HCT116 (cell line): Measurements from ENCODE around the gene MAP3K20. TPM values are rescaled to one million over a fixed set of nuclear protein-coding genes. Genes with fewer than 3 reads are reported as not detected.

Experiments used
- ATAC-seq: fragments of 200-7000 bp; cut with Tn5 transposase; 2 replicates; pipeline ENCODE4 v1.9.1; 2020; ENCODE audit warnings: mild to moderate bottlenecking, moderate library complexity
- BruUV-seq: library from RNA; stranded (reverse); fragments of 400-500 nt; replicated peaks from 2 replicates; lab custom pipeline; 2021; lab: Mats Ljungman, UMichigan
- CTCF ChIA-PET: fragments of 300-600 bp; sonication (Branson Sonifier 250); formaldehyde crosslinking; loops from one replicate; lab custom pipeline; 2021; ENCODE audit warnings: antibody characterized with exemption; lab: Charles Lee
- POLR2A ChIA-PET: fragments of 300-600, 350-600 bp; sonication (Branson Sonifier 250); formaldehyde crosslinking; loops from one replicate; lab custom pipeline; 2021; ENCODE audit warnings: antibody characterized with exemption; lab: Charles Lee
- RAD21 ChIA-PET, 2 experiments: fragments of 300-600 bp; sonication (Branson Sonifier 250); formaldehyde crosslinking; loops; one replicate each; lab custom pipeline; 2023; ENCODE audit warnings: low total read pairs in 2 of 2; ENCODE audit not compliant: uncharacterized antibody in 2 of 2, unreplicated experiment in 2 of 2, low non-redundant PET in 1 of 2; lab: Charles Lee
- DNase-seq: peaks from one replicate; pipeline ENCODE4 v3.0.0-alpha.2; 2010; ENCODE audit warnings: low read depth, low spot score
- H2AFZ ChIP-seq: fragments of 200-600 bp; shearing (Covaris generic), sonication (generic); 2 replicates; pipeline ENCODE4 v1.6.1; 2017; ENCODE audit warnings: low read depth, mixed run types, mixed read lengths, antibody characterized with exemption, low read length; ENCODE audit not compliant: poor library complexity, severe bottlenecking
- H3K27ac ChIP-seq: 2 replicates; pipeline ENCODE4 v1.5.1; 2012; ENCODE audit warnings: low read depth, low read length
- H3K27me3 ChIP-seq: fragments of 200-600 bp; sonication (generic); 2 replicates; pipeline ENCODE4 v1.6.1; 2016; ENCODE audit warnings: mixed run types, low read length, mixed read lengths; ENCODE audit not compliant: insufficient read depth
- H3K36me3 ChIP-seq, 2 experiments: fragments of 200-500 bp in 1 of 2; fragments of 200-600 bp in 1 of 2; sonication (Bioruptor generic) in 1 of 2; sonication (generic) in 1 of 2; 2 replicates each; pipeline versions ENCODE4 v1.5.1 to v1.6.1; 2014 to 2016; ENCODE audit warnings: low read length in 2 of 2, inconsistent platforms in 1 of 2, mixed read lengths in 1 of 2, mixed run types in 1 of 2; ENCODE audit not compliant: insufficient read depth in 2 of 2, control insufficient read depth in 1 of 2
- H3K4me1 ChIP-seq, 2 experiments: fragments of 200-600 bp in 1 of 2; sonication (generic) in 1 of 2; 2 replicates each; pipeline versions ENCODE4 v1.5.1 to v1.6.1; 2012 to 2017; ENCODE audit warnings: low read length in 2 of 2, inconsistent platforms in 1 of 2, mild to moderate bottlenecking in 1 of 2, mixed read lengths in 1 of 2, mixed run types in 1 of 2, moderate library complexity in 1 of 2; ENCODE audit not compliant: insufficient read depth in 2 of 2, control insufficient read depth in 1 of 2
- H3K4me2 ChIP-seq: fragments of 200-600 bp; sonication (generic); 2 replicates; pipeline ENCODE4 v1.6.1; 2017; ENCODE audit warnings: mixed run types, low read length, mixed read lengths
- H3K4me3 ChIP-seq, 2 experiments: fragments of 200-600 bp in 1 of 2; sonication (generic) in 1 of 2; replicated peaks in 1 of 2; 2 replicates each; pipeline ENCODE4 v1.5.1; 2011 to 2016; ENCODE audit warnings: low read length in 2 of 2, control low read depth in 1 of 2, low read depth in 1 of 2, mild to moderate bottlenecking in 1 of 2, mixed read lengths in 1 of 2, mixed run types in 1 of 2
- H3K79me2 ChIP-seq: fragments of 200-600 bp; sonication (generic); 2 replicates; pipeline ENCODE4 v1.6.1; 2017; ENCODE audit warnings: mild to moderate bottlenecking, mixed run types, low read length, moderate library complexity, mixed read lengths; ENCODE audit not compliant: insufficient read depth
- H3K9ac ChIP-seq: fragments of 200-600 bp; sonication (generic); 2 replicates; pipeline ENCODE4 v1.6.1; 2016; ENCODE audit warnings: low read length, mixed read lengths
- H3K9me2 ChIP-seq: fragments of 200-600 bp; sonication (generic), shearing (Covaris generic); 2 replicates; pipeline ENCODE4 v1.6.1; 2017; ENCODE audit warnings: mixed run types, mild to moderate bottlenecking, moderate library complexity; ENCODE audit not compliant: insufficient read depth
- H3K9me3 ChIP-seq, 2 experiments: fragments of 200-500 bp in 1 of 2; fragments of 200-600 bp in 1 of 2; sonication (Bioruptor generic) in 1 of 2; sonication (generic) in 1 of 2; 2 replicates each; pipeline ENCODE4 v1.6.1; 2014 to 2017; ENCODE audit warnings: low read length in 2 of 2, mixed read lengths in 2 of 2, inconsistent platforms in 1 of 2, low read depth in 1 of 2, mild to moderate bottlenecking in 1 of 2, mixed run types in 1 of 2, moderate library complexity in 1 of 2; ENCODE audit not compliant: control insufficient read depth in 1 of 2, insufficient read depth in 1 of 2
- H4K20me1 ChIP-seq: fragments of 200-600 bp; sonication (generic), shearing (Covaris generic); 2 replicates; pipeline ENCODE4 v1.6.1; 2017; ENCODE audit warnings: mixed run types, mild to moderate bottlenecking, moderate library complexity; ENCODE audit not compliant: insufficient read depth
- ATF3 ChIP-seq: IDR thresholded peaks from 2 replicates; pipeline ENCODE4 v1.6.1; 2012
- CBX3 ChIP-seq: IDR thresholded peaks from 2 replicates; pipeline ENCODE4 v1.6.1; 2012; ENCODE audit warnings: low read depth
- CTCF ChIP-seq, 3 experiments: fragments of 200-600 bp in 1 of 3; sonication (generic) in 1 of 3; IDR thresholded peaks in 2 of 3; conservative IDR thresholded peaks in 1 of 3; 2 replicates each; pipeline ENCODE4 v1.5.1; 2012 to 2017; ENCODE audit warnings: low read depth in 2 of 3, low read length in 2 of 3, antibody characterized with exemption in 1 of 3, borderline replicate concordance in 1 of 3, control low read depth in 1 of 3, mild to moderate bottlenecking in 1 of 3, mixed read lengths in 1 of 3, mixed run types in 1 of 3, moderate library complexity in 1 of 3; ENCODE audit not compliant: insufficient read depth in 1 of 3
- EGR1 ChIP-seq: IDR thresholded peaks from 2 replicates; pipeline ENCODE4 v1.6.1; 2012; ENCODE audit warnings: low read depth
- ELF1 ChIP-seq: IDR thresholded peaks from 2 replicates; pipeline ENCODE4 v1.6.1; 2012; ENCODE audit warnings: low read depth, borderline replicate concordance
- EZH2 ChIP-seq: fragments of 200-600 bp; sonication (generic); IDR thresholded peaks from 2 replicates; pipeline ENCODE4 v1.6.1; 2017; ENCODE audit warnings: antibody characterized with exemption, mixed run types
- EZH2phosphoT487 ChIP-seq: fragments of 200-600 bp; IDR thresholded peaks from 2 replicates; pipeline ENCODE4 v1.6.1; 2018; ENCODE audit warnings: antibody characterized with exemption, borderline replicate concordance
- FOSL1 ChIP-seq: IDR thresholded peaks from 2 replicates; pipeline ENCODE4 v1.6.1; 2012; ENCODE audit warnings: low read depth
- JUND ChIP-seq: IDR thresholded peaks from 2 replicates; pipeline ENCODE4 v1.6.1; 2012
- RAD21 ChIP-seq: IDR thresholded peaks from 2 replicates; pipeline ENCODE4 v1.6.1; 2012; ENCODE audit warnings: low read depth, mild to moderate bottlenecking
- SIN3A ChIP-seq: IDR thresholded peaks from 2 replicates; pipeline ENCODE4 v1.6.1; 2012; ENCODE audit warnings: low read depth
- SP1 ChIP-seq: IDR thresholded peaks from 2 replicates; pipeline ENCODE4 v1.6.1; 2012; ENCODE audit warnings: low read depth
- SRF ChIP-seq: IDR thresholded peaks from 2 replicates; pipeline ENCODE4 v1.6.1; 2012; ENCODE audit warnings: low read depth
- TCF7L2 ChIP-seq: IDR thresholded peaks from 2 replicates; pipeline ENCODE4 v1.7.0; 2011; ENCODE audit warnings: borderline replicate concordance, inconsistent platforms; ENCODE audit not compliant: insufficient read depth, insufficient read length; ENCODE audit errors: extremely low read depth
- YY1 ChIP-seq: IDR thresholded peaks from 2 replicates; pipeline ENCODE4 v1.6.1; 2011; ENCODE audit warnings: low read length, low read depth, moderate library complexity, mild to moderate bottlenecking; ENCODE audit not compliant: insufficient replicate concordance; ENCODE audit errors: extremely low read depth
- ZFX ChIP-seq: fragments of 450-650 bp; IDR thresholded peaks from 2 replicates; pipeline ENCODE4 v1.6.1; 2017
- intact Hi-C: fragments of 100-400 bp; cut with micrococcal nuclease; formaldehyde crosslinking; loops from 2 replicates; pipeline ENCODE4 v1.10.0; 2022
- total RNA-seq: library from RNA; stranded (reverse); gene quantifications from one replicate; pipeline ENCODE4 v1.2.1, GENCODE V29; 2021; ENCODE audit not compliant: unreplicated experiment

The MAP3K20 gene
- total RNA-seq, 1 experiment from 2014 or later = 40.0 TPM

- Histone ChIP-seq H3K9me3 (no peaks in the 10 kb centered on the region), H4K20me1 (no peaks in the 10 kb centered on the region; the same call in 1 of the 2 replicates), H2AFZ (no peak overlapping the region), H3K4me2 (no peak overlapping the region), H3K27me3 (no peaks in the 10 kb centered on the region), H3K9me2 (no peaks in the 10 kb centered on the region), H3K9ac (no peak overlapping the region), H3K79me2 (peaks cover 74% of the 10 kb centered on the region), H3K4me1 (no peaks in the 10 kb centered on the region), H3K27ac (no peak overlapping the region), H3K36me3 (no peaks in the 10 kb centered on the region), H3K4me3 (no peak overlapping the region)
- DNase-seq = no peak
- intact Hi-C loops = no loop called here
- no TSS peak for BruUV-seq
- no peak for ATAC-seq
- TF ChIP-seq RAD21 (no peak), JUND (no peak), SIN3A (no peak), ZFX (no peak), SRF (no peak)
- CTCF ChIA-PET = no interaction called here
- POLR2A ChIA-PET = no interaction called here
- RAD21 ChIA-PET = no interaction called here
Measured at GRCh38 chr2:173087793-173088496, 12.3 kb downstream of the MAP3K20 start.

GRCh38 chr2:173090276-173090877, 14.7 kb downstream of the MAP3K20 start:
- Histone ChIP-seq H3K9ac (no peak overlapping the region), H3K9me3 (no peaks in the 10 kb centered on the region), H3K4me1 (no peaks in the 10 kb centered on the region), H3K27ac (no peak overlapping the region), H3K4me2 (no peak overlapping the region), H3K9me2 (no peaks in the 10 kb centered on the region), H4K20me1 (no peaks in the 10 kb centered on the region), H3K4me3 (no peak overlapping the region), H3K27me3 (no peaks in the 10 kb centered on the region), H2AFZ (no peak overlapping the region), H3K79me2 (peaks cover 57% of the 10 kb centered on the region), H3K36me3 (no peaks in the 10 kb centered on the region)
- intact Hi-C loops = no loop called here
- no TSS peak for BruUV-seq
- no peak for ATAC-seq
- CTCF ChIA-PET = no interaction called here
- no peak for DNase-seq
- POLR2A ChIA-PET = no interaction called here
- RAD21 ChIA-PET = interaction anchor here in 1 of 2 experiments (0.7 kb wide), 1 partner anchor 120 kb away, joined by 3 read pairs; no protein-coding TSS in a partner anchor
- no peak for TF ChIP-seq CTCF (IDR thresholded peaks at IDR 0.05 in 2 of 3, conservative IDR thresholded peaks at IDR 0.05 in 1 of 3; ENCODE audit: borderline replicate concordance in 1 of 3, insufficient read depth in 1 of 3, low read depth in 2 of 3, low read length in 2 of 3)
- TF ChIP-seq EZH2 = no peak
- TF ChIP-seq YY1 = no peak
- TF ChIP-seq SP1 = no peak
- TF ChIP-seq EZH2phosphoT487 = no peak
- TF ChIP-seq ZFX = no peak
- no peak for TF ChIP-seq ELF1
- TF ChIP-seq TCF7L2 = no peak
- TF ChIP-seq ATF3 = no peak
- no peak for TF ChIP-seq CBX3
- no peak for TF ChIP-seq FOSL1
- no peak for TF ChIP-seq JUND
- TF ChIP-seq EGR1 = no peak
